H9 (cell line): ENCODE data around the gene PTGDR2. TPM values are rescaled to one million over a fixed set of nuclear protein-coding genes. Genes with fewer than 3 reads are reported as not detected.

ENCODE experiments used
- DNase-seq: peaks from one replicate; pipeline ENCODE4 v3.0.0-alpha.2; 2017
- H2AFZ ChIP-seq: one replicate; pipeline ENCODE4 v1.6.1; 2013; ENCODE audit warnings: mild to moderate bottlenecking, low read length, control low read depth, moderate library complexity
- H2AK5ac ChIP-seq: 2 replicates; pipeline ENCODE4 v1.6.1; 2013; ENCODE audit warnings: low read length, control low read depth, mixed read lengths; ENCODE audit not compliant: insufficient read length
- H2BK120ac ChIP-seq: one replicate; pipeline ENCODE4 v1.6.1; 2013; ENCODE audit warnings: low read depth, mild to moderate bottlenecking, low read length, control low read depth, inconsistent platforms; ENCODE audit not compliant: poor library complexity, severe bottlenecking
- H2BK12ac ChIP-seq: 2 replicates; pipeline ENCODE4 v1.6.1; 2013; ENCODE audit warnings: low read length, control low read depth, mixed read lengths, low read depth; ENCODE audit not compliant: insufficient read length
- H2BK15ac ChIP-seq: 2 replicates; pipeline ENCODE4 v1.6.1; 2013; ENCODE audit warnings: low read depth, low read length, control low read depth
- H2BK20ac ChIP-seq: one replicate; pipeline ENCODE4 v1.6.1; 2013; ENCODE audit warnings: low read depth, mild to moderate bottlenecking, low read length, control low read depth, inconsistent platforms; ENCODE audit not compliant: poor library complexity, severe bottlenecking
- H2BK5ac ChIP-seq: 2 replicates; pipeline ENCODE4 v1.6.1; 2013; ENCODE audit warnings: low read length, control low read depth, mixed read lengths; ENCODE audit not compliant: insufficient read length
- H3K14ac ChIP-seq: 2 replicates; pipeline ENCODE4 v1.6.1; 2013; ENCODE audit warnings: low read length, control low read depth; ENCODE audit not compliant: insufficient read depth
- H3K18ac ChIP-seq: 2 replicates; pipeline ENCODE4 v1.6.1; 2013; ENCODE audit warnings: low read depth, mild to moderate bottlenecking, mixed read lengths, low read length, control low read depth; ENCODE audit not compliant: insufficient read length
- H3K23ac ChIP-seq: 2 replicates; pipeline ENCODE4 v1.6.1; 2013; ENCODE audit warnings: low read length, control low read depth, mixed read lengths, low read depth; ENCODE audit not compliant: insufficient read length
- H3K23me2 ChIP-seq: 2 replicates; pipeline ENCODE4 v1.6.1; 2013; ENCODE audit warnings: low read depth, mild to moderate bottlenecking, mixed read lengths, low read length, control low read depth; ENCODE audit not compliant: insufficient read length, poor library complexity, severe bottlenecking
- H3K27ac ChIP-seq: 2 replicates; pipeline ENCODE4 v1.5.1; 2013; ENCODE audit warnings: low read length, control low read depth, mixed read lengths, low read depth; ENCODE audit not compliant: insufficient read length
- H3K27me3 ChIP-seq: 2 replicates; pipeline ENCODE4 v1.6.1; 2013; ENCODE audit warnings: low read length, control low read depth, inconsistent platforms; ENCODE audit not compliant: insufficient read depth
- H3K4ac ChIP-seq: 2 replicates; pipeline ENCODE4 v1.6.1; 2013; ENCODE audit warnings: low read depth, mild to moderate bottlenecking, control low read depth, inconsistent platforms, low read length, moderate library complexity
- H3K4me1 ChIP-seq: 2 replicates; pipeline ENCODE4 v1.6.1; 2013; ENCODE audit warnings: low read length, control low read depth, inconsistent platforms; ENCODE audit not compliant: insufficient read depth
- H3K4me2 ChIP-seq: 2 replicates; pipeline ENCODE4 v1.6.1; 2013; ENCODE audit warnings: low read length, control low read depth, mixed read lengths; ENCODE audit not compliant: insufficient read length, insufficient read depth
- H3K56ac ChIP-seq: 2 replicates; pipeline ENCODE4 v1.6.1; 2013; ENCODE audit warnings: low read depth, mild to moderate bottlenecking, mixed read lengths, low read length, control low read depth; ENCODE audit not compliant: insufficient read length
- H3K79me1 ChIP-seq: 2 replicates; pipeline ENCODE4 v1.6.1; 2013; ENCODE audit warnings: low read depth, mild to moderate bottlenecking, moderate library complexity, low read length, control low read depth, inconsistent platforms; ENCODE audit not compliant: insufficient read depth, poor library complexity, severe bottlenecking
- H3K79me2 ChIP-seq: 2 replicates; pipeline ENCODE4 v1.6.1; 2013; ENCODE audit warnings: low read length, control low read depth, inconsistent platforms; ENCODE audit not compliant: insufficient read depth
- H3K9ac ChIP-seq: 2 replicates; pipeline ENCODE4 v1.6.1; 2013; ENCODE audit warnings: low read length, control low read depth, mixed read lengths; ENCODE audit not compliant: insufficient read length; ENCODE audit errors: extremely low read depth
- H3K9me3 ChIP-seq: one replicate; pipeline ENCODE4 v1.6.1; 2013; ENCODE audit warnings: low read depth, low read length, inconsistent platforms; ENCODE audit not compliant: control insufficient read depth
- H3T11ph ChIP-seq: one replicate; pipeline ENCODE4 v1.6.1; 2013; ENCODE audit warnings: mild to moderate bottlenecking, low read length, control low read depth, inconsistent platforms
- H4K20me1 ChIP-seq: one replicate; pipeline ENCODE4 v1.6.1; 2013; ENCODE audit not compliant: control insufficient read depth, insufficient read length, insufficient read depth
- H4K5ac ChIP-seq: 2 replicates; pipeline ENCODE4 v1.6.1; 2013; ENCODE audit warnings: low read depth, mild to moderate bottlenecking, mixed read lengths, low read length, control low read depth; ENCODE audit not compliant: insufficient read length
- H4K8ac ChIP-seq: replicated peaks from 2 replicates; pipeline ENCODE4 v1.6.1; 2013; ENCODE audit warnings: low read length, control low read depth, mixed read lengths, low read depth; ENCODE audit not compliant: insufficient read length
- H4K91ac ChIP-seq: 2 replicates; pipeline ENCODE4 v1.6.1; 2013; ENCODE audit warnings: low read depth, mild to moderate bottlenecking, moderate library complexity, mixed read lengths, low read length, control low read depth; ENCODE audit not compliant: insufficient read length
- H3K27ac Mint-ChIP-seq, 3 experiments: 2 replicates in 2 of 3; 3 replicates in 1 of 3; pipeline ENCODE4 v1.8.0; 2020 to 2021; ENCODE audit warnings: mixed read lengths in 3 of 3, mild to moderate bottlenecking in 1 of 3, moderate library complexity in 1 of 3
- H3K27me3 Mint-ChIP-seq: 2 replicates; pipeline ENCODE4 v1.8.0; 2021; ENCODE audit warnings: low read depth, mild to moderate bottlenecking, moderate library complexity, mixed read lengths
- H3K36me3 Mint-ChIP-seq, 3 experiments: 2 replicates in 2 of 3; 3 replicates in 1 of 3; pipeline ENCODE4 v1.8.0; 2020 to 2021; ENCODE audit warnings: low read depth in 3 of 3, mixed read lengths in 3 of 3; ENCODE audit not compliant: insufficient read depth in 1 of 3
- H3K4me1 Mint-ChIP-seq, 2 experiments: 2 replicates each; pipeline ENCODE4 v1.8.0; 2020; ENCODE audit warnings: mixed read lengths in 2 of 2
- H3K4me3 Mint-ChIP-seq, 2 experiments: 2 replicates in 1 of 2; 3 replicates in 1 of 2; pipeline ENCODE4 v1.8.0; 2020 to 2021; ENCODE audit warnings: mild to moderate bottlenecking in 2 of 2, mixed read lengths in 2 of 2, moderate library complexity in 1 of 2
- H3K9me3 Mint-ChIP-seq, 2 experiments: 2 replicates in 1 of 2; 3 replicates in 1 of 2; pipeline ENCODE4 v1.8.0; 2020; ENCODE audit warnings: mild to moderate bottlenecking in 2 of 2, mixed read lengths in 2 of 2, moderate library complexity in 1 of 2
- WGBS: extraction: QIAGEN DNeasy Blood & Tissue Kit; methylation state at CpG from one replicate; pipeline ENCODE4 v1.1.7; 2013; ENCODE audit warnings: missing lambda C conversion rate, low lambda C conversion rate, mixed read lengths; ENCODE audit not compliant: insufficient read length; ENCODE audit errors: extremely low coverage; 5-methylcytosine and 5-hydroxymethylcytosine counted together
- total RNA-seq: library from RNA; stranded (reverse); gene quantifications from 2 replicates; pipeline ENCODE4 v1.2.1, GENCODE V29; 2021
- TF ChIP-seq, protein P1 (sequence below): fragments of 200-600 bp; sonication (generic); conservative IDR thresholded peaks from 3 replicates; pipeline ENCODE4 v1.8.0; 2021; ENCODE audit warnings: antibody characterized with exemption, mild to moderate bottlenecking

Gene PTGDR2
- total RNA-seq, 1 experiment from 2014 or later: not detected

DNA sequence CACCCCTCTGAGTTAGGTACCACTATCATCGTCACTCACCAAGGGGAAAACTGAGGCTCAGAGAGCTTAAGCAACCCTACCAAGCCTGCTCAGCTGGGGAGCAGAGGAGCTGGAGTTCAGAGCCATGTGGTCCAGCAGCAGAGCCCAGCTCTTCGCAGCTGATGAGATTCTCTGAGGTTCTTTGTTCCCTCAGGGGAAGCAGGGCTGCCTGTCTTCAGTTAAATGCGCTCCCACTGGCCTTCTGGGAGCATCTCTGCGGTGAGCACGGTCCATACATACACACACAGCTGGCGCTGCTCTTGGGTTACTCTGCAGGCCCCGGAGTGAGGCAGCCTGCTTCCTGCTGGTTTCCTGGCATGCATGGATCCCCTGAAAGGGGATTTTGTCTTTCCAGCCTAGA, 5.2 kb upstream of the PTGDR2 start:
- H2AFZ ChIP-seq: no peak overlapping the region
- no peak overlapping the region for H2BK15ac ChIP-seq

More for the DNA sequence above, 5.2 kb upstream of the PTGDR2 start:
- Mint-ChIP-seq H3K9me3 (peaks cover 0 to 2% of the 10 kb centered on the region in 2 experiments; a peak in 1 of 5 replicates), H3K27me3 (peaks cover 2% of the 10 kb centered on the region), H3K36me3 (no peaks in the 10 kb centered on the region; a peak in 1 of 7 replicates), H3K4me3 (no peak overlapping the region), H3K27ac (no peak overlapping the region), H3K4me1 (no peaks in the 10 kb centered on the region)
- no peak overlapping the region for H4K8ac ChIP-seq
- no peaks in the 10 kb centered on the region for H3K23me2 ChIP-seq
- H3K79me1 ChIP-seq: no peaks in the 10 kb centered on the region
- H4K5ac ChIP-seq: no peak overlapping the region
- H3K4me1 ChIP-seq: no peaks in the 10 kb centered on the region; the same call in 1 of the 2 replicates
- TF ChIP-seq, protein P1, sequence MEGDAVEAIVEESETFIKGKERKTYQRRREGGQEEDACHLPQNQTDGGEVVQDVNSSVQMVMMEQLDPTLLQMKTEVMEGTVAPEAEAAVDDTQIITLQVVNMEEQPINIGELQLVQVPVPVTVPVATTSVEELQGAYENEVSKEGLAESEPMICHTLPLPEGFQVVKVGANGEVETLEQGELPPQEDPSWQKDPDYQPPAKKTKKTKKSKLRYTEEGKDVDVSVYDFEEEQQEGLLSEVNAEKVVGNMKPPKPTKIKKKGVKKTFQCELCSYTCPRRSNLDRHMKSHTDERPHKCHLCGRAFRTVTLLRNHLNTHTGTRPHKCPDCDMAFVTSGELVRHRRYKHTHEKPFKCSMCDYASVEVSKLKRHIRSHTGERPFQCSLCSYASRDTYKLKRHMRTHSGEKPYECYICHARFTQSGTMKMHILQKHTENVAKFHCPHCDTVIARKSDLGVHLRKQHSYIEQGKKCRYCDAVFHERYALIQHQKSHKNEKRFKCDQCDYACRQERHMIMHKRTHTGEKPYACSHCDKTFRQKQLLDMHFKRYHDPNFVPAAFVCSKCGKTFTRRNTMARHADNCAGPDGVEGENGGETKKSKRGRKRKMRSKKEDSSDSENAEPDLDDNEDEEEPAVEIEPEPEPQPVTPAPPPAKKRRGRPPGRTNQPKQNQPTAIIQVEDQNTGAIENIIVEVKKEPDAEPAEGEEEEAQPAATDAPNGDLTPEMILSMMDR: no peak
- no peak overlapping the region for H4K91ac ChIP-seq
- H2BK120ac ChIP-seq: no peak overlapping the region
- H3K79me2 ChIP-seq: no peaks in the 10 kb centered on the region
- no peak overlapping the region for H3K18ac ChIP-seq
- H4K20me1 ChIP-seq: no peaks in the 10 kb centered on the region
- H3K14ac ChIP-seq: no peak overlapping the region
- H3K56ac ChIP-seq: no peak overlapping the region
- no peak overlapping the region for H3K9ac ChIP-seq
- no peak for DNase-seq
- no peak overlapping the region for H2AK5ac ChIP-seq
- H2BK12ac ChIP-seq: no peak overlapping the region
- no peaks in the 10 kb centered on the region for H3K27me3 ChIP-seq
- no peak overlapping the region for H3K4me2 ChIP-seq
- no peak overlapping the region for H3K4ac ChIP-seq
- H3K23ac ChIP-seq: no peak overlapping the region
- H3K27ac ChIP-seq: no peak overlapping the region
- no CpG with 5 or more reads among the region's 7 CpGs for WGBS
- no peak overlapping the region for H2BK20ac ChIP-seq
- no peak overlapping the region for H2BK5ac ChIP-seq
- no peak overlapping the region for H3T11ph ChIP-seq
- no peaks in the 10 kb centered on the region for H3K9me3 ChIP-seq
